ENCODE data around the gene BTN2A1. TPM values are rescaled to one million over a fixed set of nuclear protein-coding genes. Genes with fewer than 3 reads are reported as not detected.

BTN2A1 gene
- total and polyA plus RNA-seq, 2 of the 13 experiments (the other 11 are each of a cell fraction or from before 2014, with no cell fraction given): 16.4 to 30.4 TPM

DNA sequence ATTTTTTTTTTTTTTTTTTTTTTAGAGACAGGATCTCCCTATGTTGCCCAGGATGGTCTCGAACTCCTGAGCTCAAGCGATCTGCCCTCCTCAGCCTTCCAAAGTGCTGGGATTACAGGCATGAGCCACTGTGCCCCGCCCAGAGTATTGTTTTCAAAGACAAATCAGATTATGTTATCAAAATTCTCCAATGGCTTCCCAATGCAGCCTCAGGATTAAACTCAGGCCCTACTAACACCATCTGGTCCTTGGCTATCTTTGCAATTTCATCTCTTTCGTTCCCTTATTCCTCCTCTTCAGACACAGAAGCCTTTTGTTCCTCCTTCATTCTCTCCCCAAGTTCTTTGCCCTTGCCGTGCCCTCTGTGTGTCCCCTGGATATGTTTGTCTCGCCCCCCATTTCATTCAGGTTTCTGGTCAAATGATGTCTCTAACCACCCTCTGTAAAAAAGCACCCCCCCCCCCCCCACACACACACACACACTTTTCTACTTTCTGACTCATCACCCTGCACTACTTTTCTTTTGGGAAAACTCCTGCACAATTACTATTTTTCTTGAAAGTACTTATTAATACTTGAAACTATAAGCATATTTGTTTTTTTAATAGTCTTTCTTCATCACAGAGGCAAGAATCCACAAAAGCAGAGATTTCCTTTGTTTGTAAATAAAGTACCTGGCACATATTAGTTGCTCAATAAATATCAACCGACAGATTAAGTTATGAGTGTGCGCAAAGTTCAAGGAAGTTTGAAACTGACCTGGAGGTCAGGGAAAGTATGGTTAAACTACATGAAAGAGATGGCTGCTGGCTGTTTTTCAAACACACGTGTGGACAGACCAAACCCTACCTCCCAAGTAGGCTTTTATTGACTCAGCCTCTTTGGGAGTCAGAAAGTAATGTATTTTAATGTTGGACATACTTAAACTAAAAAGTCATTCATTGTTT is 59.0 kb downstream of the BTN2A1 start (continued):
- TF ChIP-seq, protein P1, sequence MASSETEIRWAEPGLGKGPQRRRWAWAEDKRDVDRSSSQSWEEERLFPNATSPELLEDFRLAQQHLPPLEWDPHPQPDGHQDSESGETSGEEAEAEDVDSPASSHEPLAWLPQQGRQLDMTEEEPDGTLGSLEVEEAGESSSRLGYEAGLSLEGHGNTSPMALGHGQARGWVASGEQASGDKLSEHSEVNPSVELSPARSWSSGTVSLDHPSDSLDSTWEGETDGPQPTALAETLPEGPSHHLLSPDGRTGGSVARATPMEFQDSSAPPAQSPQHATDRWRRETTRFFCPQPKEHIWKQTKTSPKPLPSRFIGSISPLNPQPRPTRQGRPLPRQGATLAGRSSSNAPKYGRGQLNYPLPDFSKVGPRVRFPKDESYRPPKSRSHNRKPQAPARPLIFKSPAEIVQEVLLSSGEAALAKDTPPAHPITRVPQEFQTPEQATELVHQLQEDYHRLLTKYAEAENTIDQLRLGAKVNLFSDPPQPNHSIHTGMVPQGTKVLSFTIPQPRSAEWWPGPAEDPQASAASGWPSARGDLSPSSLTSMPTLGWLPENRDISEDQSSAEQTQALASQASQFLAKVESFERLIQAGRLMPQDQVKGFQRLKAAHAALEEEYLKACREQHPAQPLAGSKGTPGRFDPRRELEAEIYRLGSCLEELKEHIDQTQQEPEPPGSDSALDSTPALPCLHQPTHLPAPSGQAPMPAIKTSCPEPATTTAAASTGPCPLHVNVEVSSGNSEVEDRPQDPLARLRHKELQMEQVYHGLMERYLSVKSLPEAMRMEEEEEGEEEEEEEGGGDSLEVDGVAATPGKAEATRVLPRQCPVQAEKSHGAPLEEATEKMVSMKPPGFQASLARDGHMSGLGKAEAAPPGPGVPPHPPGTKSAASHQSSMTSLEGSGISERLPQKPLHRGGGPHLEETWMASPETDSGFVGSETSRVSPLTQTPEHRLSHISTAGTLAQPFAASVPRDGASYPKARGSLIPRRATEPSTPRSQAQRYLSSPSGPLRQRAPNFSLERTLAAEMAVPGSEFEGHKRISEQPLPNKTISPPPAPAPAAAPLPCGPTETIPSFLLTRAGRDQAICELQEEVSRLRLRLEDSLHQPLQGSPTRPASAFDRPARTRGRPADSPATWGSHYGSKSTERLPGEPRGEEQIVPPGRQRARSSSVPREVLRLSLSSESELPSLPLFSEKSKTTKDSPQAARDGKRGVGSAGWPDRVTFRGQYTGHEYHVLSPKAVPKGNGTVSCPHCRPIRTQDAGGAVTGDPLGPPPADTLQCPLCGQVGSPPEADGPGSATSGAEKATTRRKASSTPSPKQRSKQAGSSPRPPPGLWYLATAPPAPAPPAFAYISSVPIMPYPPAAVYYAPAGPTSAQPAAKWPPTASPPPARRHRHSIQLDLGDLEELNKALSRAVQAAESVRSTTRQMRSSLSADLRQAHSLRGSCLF (CRISPR knock-in tag; IDR thresholded peaks at IDR 0.05; ENCODE audit: borderline replicate concordance): no peak
- TF ChIP-seq, protein P2, sequence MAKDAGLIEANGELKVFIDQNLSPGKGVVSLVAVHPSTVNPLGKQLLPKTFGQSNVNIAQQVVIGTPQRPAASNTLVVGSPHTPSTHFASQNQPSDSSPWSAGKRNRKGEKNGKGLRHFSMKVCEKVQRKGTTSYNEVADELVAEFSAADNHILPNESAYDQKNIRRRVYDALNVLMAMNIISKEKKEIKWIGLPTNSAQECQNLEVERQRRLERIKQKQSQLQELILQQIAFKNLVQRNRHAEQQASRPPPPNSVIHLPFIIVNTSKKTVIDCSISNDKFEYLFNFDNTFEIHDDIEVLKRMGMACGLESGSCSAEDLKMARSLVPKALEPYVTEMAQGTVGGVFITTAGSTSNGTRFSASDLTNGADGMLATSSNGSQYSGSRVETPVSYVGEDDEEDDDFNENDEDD (CRISPR knock-in tag; IDR thresholded peaks at IDR 0.05; ENCODE audit: borderline replicate concordance): no peak
- TF ChIP-seq AGO2 (optimal IDR thresholded peaks at IDR 0.05; ENCODE audit: low read depth, low read length) (no peak), KDM5B (CRISPR knock-in tag; IDR thresholded peaks at IDR 0.05; ENCODE audit: borderline replicate concordance) (no peak), SOX13 (IDR thresholded peaks at IDR 0.05) (no peak), SOX13 (CRISPR knock-in tag; conservative IDR thresholded peaks at IDR 0.05 in 1 of 2, IDR thresholded peaks at IDR 0.05 in 1 of 2) (peak in 1 of 2 experiments; percentile 80; a peak in 2 of 4 replicates), ZNF549 (CRISPR knock-in tag; IDR thresholded peaks at IDR 0.05) (no peak), ZFP90 (CRISPR knock-in tag; IDR thresholded peaks at IDR 0.05; ENCODE audit: borderline replicate concordance) (no peak), ZNF546 (CRISPR knock-in tag; conservative IDR thresholded peaks at IDR 0.05) (no peak), GATA4 (IDR thresholded peaks at IDR 0.05; ENCODE audit: borderline replicate concordance, low read depth) (no peak), ZNF672 (CRISPR knock-in tag; IDR thresholded peaks at IDR 0.05) (no peak), SUZ12 (IDR thresholded peaks at IDR 0.05; ENCODE audit: low read depth, low read length) (no peak), ZNF615 (CRISPR knock-in tag; IDR thresholded peaks at IDR 0.05; ENCODE audit: borderline replicate concordance) (no peak), PITX1 (CRISPR knock-in tag; IDR thresholded peaks at IDR 0.05) (no peak), ZNF468 (CRISPR knock-in tag; IDR thresholded peaks at IDR 0.05) (no peak), SMAD1 (CRISPR knock-in tag; IDR thresholded peaks at IDR 0.05; ENCODE audit: borderline replicate concordance, low read depth) (no peak)
- TF ChIP-seq, protein P3, sequence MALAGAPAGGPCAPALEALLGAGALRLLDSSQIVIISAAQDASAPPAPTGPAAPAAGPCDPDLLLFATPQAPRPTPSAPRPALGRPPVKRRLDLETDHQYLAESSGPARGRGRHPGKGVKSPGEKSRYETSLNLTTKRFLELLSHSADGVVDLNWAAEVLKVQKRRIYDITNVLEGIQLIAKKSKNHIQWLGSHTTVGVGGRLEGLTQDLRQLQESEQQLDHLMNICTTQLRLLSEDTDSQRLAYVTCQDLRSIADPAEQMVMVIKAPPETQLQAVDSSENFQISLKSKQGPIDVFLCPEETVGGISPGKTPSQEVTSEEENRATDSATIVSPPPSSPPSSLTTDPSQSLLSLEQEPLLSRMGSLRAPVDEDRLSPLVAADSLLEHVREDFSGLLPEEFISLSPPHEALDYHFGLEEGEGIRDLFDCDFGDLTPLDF (CRISPR knock-in tag; IDR thresholded peaks at IDR 0.05): no peak
- TF ChIP-seq, protein P4, sequence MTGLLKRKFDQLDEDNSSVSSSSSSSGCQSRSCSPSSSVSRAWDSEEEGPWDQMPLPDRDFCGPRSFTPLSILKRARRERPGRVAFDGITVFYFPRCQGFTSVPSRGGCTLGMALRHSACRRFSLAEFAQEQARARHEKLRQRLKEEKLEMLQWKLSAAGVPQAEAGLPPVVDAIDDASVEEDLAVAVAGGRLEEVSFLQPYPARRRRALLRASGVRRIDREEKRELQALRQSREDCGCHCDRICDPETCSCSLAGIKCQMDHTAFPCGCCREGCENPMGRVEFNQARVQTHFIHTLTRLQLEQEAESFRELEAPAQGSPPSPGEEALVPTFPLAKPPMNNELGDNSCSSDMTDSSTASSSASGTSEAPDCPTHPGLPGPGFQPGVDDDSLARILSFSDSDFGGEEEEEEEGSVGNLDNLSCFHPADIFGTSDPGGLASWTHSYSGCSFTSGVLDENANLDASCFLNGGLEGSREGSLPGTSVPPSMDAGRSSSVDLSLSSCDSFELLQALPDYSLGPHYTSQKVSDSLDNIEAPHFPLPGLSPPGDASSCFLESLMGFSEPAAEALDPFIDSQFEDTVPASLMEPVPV (CRISPR knock-in tag; IDR thresholded peaks at IDR 0.05): no peak
